ENCODE results near the gene CNDP1. TPM values are rescaled to one million over a fixed set of nuclear protein-coding genes. Genes with fewer than 3 reads are reported as not detected.

Gene CNDP1
- total and polyA plus RNA-seq, 2 donors (not counting 1 experiment from before 2014, with no cell fraction given) = 0.19 to 0.57 TPM

DNA sequence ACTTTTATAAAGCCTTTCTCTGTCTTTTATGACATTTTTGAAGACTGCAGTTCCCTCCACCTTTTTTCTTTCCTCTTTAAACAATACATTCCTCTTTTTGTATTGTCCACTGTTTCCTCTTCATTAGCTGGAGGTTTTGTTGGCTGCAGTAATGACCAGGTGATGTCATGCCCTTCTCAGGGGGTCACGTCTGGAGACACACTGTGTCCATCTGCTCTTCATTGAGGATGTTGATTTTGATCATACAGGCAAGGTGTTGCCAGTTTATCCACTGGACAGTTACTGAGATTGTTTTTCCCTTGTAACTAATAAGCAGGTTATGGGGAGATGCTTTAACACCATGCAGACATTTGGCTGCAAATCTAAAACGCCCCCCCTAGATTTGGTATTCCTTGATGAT lies 83.2 kb downstream of the CNDP1 start:
- no peak overlapping the region for H3K4me2 ChIP-seq (replicated peaks; ENCODE audit: low read depth, low read length, poor library complexity, severe bottlenecking)
- 71% methylated on average over 1 of the region's 2 CpGs for WGBS (ENCODE audit: insufficient coverage)
- Mint-ChIP-seq H3K27ac (no peak overlapping the region), H3K27me3 (no peaks in the 10 kb centered on the region), H3K9me3 (ENCODE audit: insufficient read depth) (no peaks in the 10 kb centered on the region), H3K4me1 (peaks cover 8% of the 10 kb centered on the region), H3K4me3 (no peak overlapping the region)
- ChIA-PET POLR2A (no interaction called here), CTCF (no interaction called here)
- ATAC-seq (ENCODE audit: low read depth) (no peak), DNase-seq (no peak)
- no peak overlapping the region for H3K9ac ChIP-seq (ENCODE audit: low read length)
- intact Hi-C loops (cut with micrococcal nuclease) = no loop called here
- H3K27me3 ChIP-seq (replicated peaks in 1 of 4; ENCODE audit: control extremely low read depth in 1 of 4, control insufficient read depth in 3 of 4, insufficient read depth in 4 of 4, low read length in 3 of 4) = no peaks in the 10 kb centered on the region
- H3K27ac ChIP-seq (ENCODE audit: low read length in 2 of 2) = no peak overlapping the region
- H3K36me3 ChIP-seq (replicated peaks in 1 of 2; ENCODE audit: control extremely low read depth in 1 of 2, control insufficient read depth in 1 of 2, extremely low read depth in 1 of 2, insufficient read depth in 2 of 2, low read length in 1 of 2) = peaks cover 0 to 1% of the 10 kb centered on the region in 2 experiments
- H3K4me1 ChIP-seq (ENCODE audit: control insufficient read depth in 2 of 2, insufficient read depth in 2 of 2, low read length in 2 of 2) = no peaks in the 10 kb centered on the region
- H3K4me3 ChIP-seq (ENCODE audit: control extremely low read depth in 1 of 5, extremely low read depth in 1 of 5, insufficient read depth in 1 of 5, low read depth in 2 of 5, low read length in 4 of 5) = no peak overlapping the region
- no peak for TF ChIP-seq EZH2 (IDR thresholded peaks at IDR 0.05; ENCODE audit: borderline replicate concordance, insufficient read depth, low read depth, low read length, poor library complexity, severe bottlenecking)
- TF ChIP-seq, protein P1, sequence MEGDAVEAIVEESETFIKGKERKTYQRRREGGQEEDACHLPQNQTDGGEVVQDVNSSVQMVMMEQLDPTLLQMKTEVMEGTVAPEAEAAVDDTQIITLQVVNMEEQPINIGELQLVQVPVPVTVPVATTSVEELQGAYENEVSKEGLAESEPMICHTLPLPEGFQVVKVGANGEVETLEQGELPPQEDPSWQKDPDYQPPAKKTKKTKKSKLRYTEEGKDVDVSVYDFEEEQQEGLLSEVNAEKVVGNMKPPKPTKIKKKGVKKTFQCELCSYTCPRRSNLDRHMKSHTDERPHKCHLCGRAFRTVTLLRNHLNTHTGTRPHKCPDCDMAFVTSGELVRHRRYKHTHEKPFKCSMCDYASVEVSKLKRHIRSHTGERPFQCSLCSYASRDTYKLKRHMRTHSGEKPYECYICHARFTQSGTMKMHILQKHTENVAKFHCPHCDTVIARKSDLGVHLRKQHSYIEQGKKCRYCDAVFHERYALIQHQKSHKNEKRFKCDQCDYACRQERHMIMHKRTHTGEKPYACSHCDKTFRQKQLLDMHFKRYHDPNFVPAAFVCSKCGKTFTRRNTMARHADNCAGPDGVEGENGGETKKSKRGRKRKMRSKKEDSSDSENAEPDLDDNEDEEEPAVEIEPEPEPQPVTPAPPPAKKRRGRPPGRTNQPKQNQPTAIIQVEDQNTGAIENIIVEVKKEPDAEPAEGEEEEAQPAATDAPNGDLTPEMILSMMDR (IDR thresholded peaks at IDR 0.05) = no peak
- peaks cover 36% of the 10 kb centered on the region for H4K20me1 ChIP-seq (ENCODE audit: control insufficient read depth, insufficient read depth, low read length, poor library complexity, severe bottlenecking)
- no peak overlapping the region for H2AFZ ChIP-seq (ENCODE audit: insufficient read depth, low read depth, low read length, poor library complexity, severe bottlenecking)
- peaks cover 0 to 4% (median 0%) of the 10 kb centered on the region in 3 donors for H3K9me3 ChIP-seq (ENCODE audit: control extremely low read depth in 1 of 3, control insufficient read depth in 2 of 3, insufficient read depth in 1 of 3, low read length in 2 of 3)
- H3K79me2 ChIP-seq (ENCODE audit: control insufficient read depth, insufficient read depth, low read length) = peaks cover 76% of the 10 kb centered on the region

GRCh38 chr18:74622072-74622471 lies 87.8 kb downstream of the CNDP1 start:
- no peaks in the 10 kb centered on the region for H3K4me1 ChIP-seq (ENCODE audit: control insufficient read depth in 2 of 2, insufficient read depth in 2 of 2, low read length in 2 of 2)
- TF ChIP-seq, protein P1 (IDR thresholded peaks at IDR 0.05) = no peak
- no peak for TF ChIP-seq EZH2 (IDR thresholded peaks at IDR 0.05; ENCODE audit: borderline replicate concordance, insufficient read depth, low read depth, low read length, poor library complexity, severe bottlenecking)
- peaks cover 6% of the 10 kb centered on the region for H3K4me1 Mint-ChIP-seq
- H3K4me3 ChIP-seq (ENCODE audit: control extremely low read depth in 1 of 5, extremely low read depth in 1 of 5, insufficient read depth in 1 of 5, low read depth in 2 of 5, low read length in 4 of 5) = no peak overlapping the region
- no peak overlapping the region for H2AFZ ChIP-seq (ENCODE audit: insufficient read depth, low read depth, low read length, poor library complexity, severe bottlenecking)
- no peak overlapping the region for H3K27ac Mint-ChIP-seq
- no peak overlapping the region for H3K27ac ChIP-seq (ENCODE audit: low read length in 2 of 2)
- H3K79me2 ChIP-seq (ENCODE audit: control insufficient read depth, insufficient read depth, low read length) = peaks cover 61% of the 10 kb centered on the region
- no peak overlapping the region for H3K4me2 ChIP-seq (replicated peaks; ENCODE audit: low read depth, low read length, poor library complexity, severe bottlenecking)
- WGBS (ENCODE audit: insufficient coverage) = 87% methylated on average over 6 of the region's 9 CpGs
- H3K27me3 ChIP-seq (replicated peaks in 1 of 4; ENCODE audit: control extremely low read depth in 1 of 4, control insufficient read depth in 3 of 4, insufficient read depth in 4 of 4, low read length in 3 of 4) = no peaks in the 10 kb centered on the region
- no peak for DNase-seq
- no peaks in the 10 kb centered on the region for H3K9me3 Mint-ChIP-seq (ENCODE audit: insufficient read depth)
- no peak overlapping the region for H3K9ac ChIP-seq (ENCODE audit: low read length)
- H3K27me3 Mint-ChIP-seq = no peaks in the 10 kb centered on the region
- intact Hi-C loops (cut with micrococcal nuclease) = no loop called here
- no peak overlapping the region for H3K4me3 Mint-ChIP-seq
- peaks cover 31% of the 10 kb centered on the region for H4K20me1 ChIP-seq (ENCODE audit: control insufficient read depth, insufficient read depth, low read length, poor library complexity, severe bottlenecking)
- CTCF ChIA-PET = no interaction called here
- no peaks in the 10 kb centered on the region for H3K9me3 ChIP-seq (ENCODE audit: control extremely low read depth in 1 of 3, control insufficient read depth in 2 of 3, insufficient read depth in 1 of 3, low read length in 2 of 3)
- POLR2A ChIA-PET = no interaction called here
- ATAC-seq (ENCODE audit: low read depth) = no peak
- no peaks in the 10 kb centered on the region for H3K36me3 ChIP-seq (replicated peaks in 1 of 2; ENCODE audit: control extremely low read depth in 1 of 2, control insufficient read depth in 1 of 2, extremely low read depth in 1 of 2, insufficient read depth in 2 of 2, low read length in 1 of 2)

All from B cell (primary cell).